Thyroid gland (tissue), 4 donors: ENCODE results near the gene MAP1LC3B.

Experiments used
- CTCF ChIP-seq, 6 experiments: fragments of 200-600 bp in 3 of 6; fragments of 450-650 bp in 3 of 6; sonication (generic) in 3 of 6; IDR thresholded peaks; one replicate each; pipeline ENCODE4 v1.5.1; 2016 to 2019; ENCODE audit warnings: antibody characterized with exemption in 6 of 6, mild to moderate bottlenecking in 2 of 6, inconsistent platforms in 1 of 6, moderate library complexity in 1 of 6
- POLR2A ChIP-seq, 2 donors: fragments of 450-650 bp; IDR thresholded peaks; one replicate each; pipeline ENCODE4 v1.6.1; 2017; ENCODE audit warnings: antibody characterized with exemption in 2 of 2, mild to moderate bottlenecking in 2 of 2, moderate library complexity in 1 of 2

DNA sequence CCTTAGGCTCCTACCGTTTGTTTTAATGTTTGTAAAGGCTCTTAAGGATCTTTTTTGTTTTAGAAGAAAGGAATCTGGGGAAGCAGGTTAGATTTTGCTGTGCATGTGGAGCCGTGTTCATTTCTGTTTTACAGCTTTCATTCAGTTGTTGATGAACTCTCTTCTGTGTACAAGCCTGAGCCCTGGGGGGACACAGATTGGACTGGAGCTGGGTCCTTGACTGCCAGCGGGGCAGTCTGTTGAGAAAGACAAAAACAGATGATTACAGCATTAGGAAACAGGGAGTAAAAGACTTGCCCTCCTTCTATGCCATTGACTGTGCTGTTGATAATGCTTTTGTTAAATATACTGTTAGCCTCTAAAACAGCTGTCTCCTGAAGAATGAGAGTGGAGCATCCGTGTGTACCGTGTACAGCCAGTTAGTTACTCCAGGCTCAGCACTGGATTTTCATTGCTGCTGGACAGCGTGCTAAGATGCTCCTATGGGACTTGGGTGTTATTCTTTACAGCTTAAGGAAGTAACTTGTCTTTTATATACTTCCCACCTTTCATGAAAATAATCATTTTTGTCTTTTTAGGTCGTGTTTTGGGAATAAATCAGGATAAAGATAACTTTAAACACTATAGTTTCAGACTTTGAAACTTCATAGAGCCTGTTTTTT is 3.2 kb downstream of the MAP1LC3B start:
- TF ChIP-seq CTCF (IDR thresholded peaks at IDR 0.05) (no peak), POLR2A (IDR thresholded peaks at IDR 0.05) (no peak)
